Measurements from ENCODE around the gene PCED1A.

DNA sequence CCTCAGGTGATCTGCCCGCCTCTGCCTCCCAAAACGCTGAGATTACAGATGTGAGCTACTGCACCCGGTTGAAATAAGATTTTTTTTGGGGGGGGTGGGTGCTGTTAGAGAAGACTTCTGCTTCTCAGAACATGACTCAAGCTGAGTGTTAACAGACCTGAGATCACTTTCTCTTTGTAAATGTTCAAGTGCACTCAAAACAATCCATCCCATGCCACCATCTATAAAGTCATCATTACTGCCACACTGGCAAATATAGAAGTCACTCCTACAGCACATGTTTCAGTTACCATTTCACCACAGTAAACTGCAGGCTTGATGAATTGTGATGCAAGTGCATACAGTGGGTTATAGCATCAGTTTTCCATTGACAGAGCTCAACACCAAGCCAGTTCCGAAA, 9.1 kb upstream of the PCED1A start:
- no peak for TF ChIP-seq POLR2A (IDR thresholded peaks at IDR 0.05)
- no peak for TF ChIP-seq CTCF (IDR thresholded peaks at IDR 0.05)
- TF ChIP-seq POLR2AphosphoS5 (IDR thresholded peaks at IDR 0.05) = no peak

Data from breast epithelium (tissue), 3 donors.